K562 (cell line): Measurements from ENCODE around the gene SERAC1. TPM values are rescaled to one million over a fixed set of nuclear protein-coding genes. Genes with fewer than 3 reads are reported as not detected.

ENCODE experiments used
- BRD4 ChIP-seq: fragments of 200-600 bp; sonication (generic); IDR thresholded peaks from 2 replicates; pipeline ENCODE4 v1.6.1; 2017; ENCODE audit warnings: inconsistent platforms
- CXXC5 ChIP-seq: fragments of 250-450 bp; sonication (Bioruptor Pico); IDR thresholded peaks from 2 replicates; pipeline ENCODE4 v1.8.0; 2022; ENCODE audit warnings: inconsistent platforms, mild to moderate bottlenecking, moderate library complexity
- DEAF1 ChIP-seq: fragments of 450-650 bp; formaldehyde crosslinking; IDR thresholded peaks from 2 replicates; pipeline ENCODE4 v1.4.0; 2020; ENCODE audit warnings: mild to moderate bottlenecking, moderate library complexity
- FOSL1 ChIP-seq: fragments of 200-800 bp; sonication (Bioruptor generic); conservative IDR thresholded peaks from 2 replicates; pipeline ENCODE4 v1.6.1; 2016; ENCODE audit warnings: missing genetic modification characterization, missing compliant biosample characterization
- FOXM1 ChIP-seq, 2 experiments: fragments of 450-650 bp in 1 of 2; sonication (generic) in 1 of 2; formaldehyde crosslinking in 1 of 2; IDR thresholded peaks; 2 replicates each; pipeline versions ENCODE4 v1.6.1 to v1.9.0; 2017 to 2022; ENCODE audit warnings: low read depth in 2 of 2, mild to moderate bottlenecking in 2 of 2, missing genetic modification reagents in 1 of 2, moderate library complexity in 1 of 2
- HEY1 ChIP-seq: fragments of 250-450 bp; sonication (Bioruptor Pico); IDR thresholded peaks from 2 replicates; pipeline ENCODE4 v1.5.0; 2020; ENCODE audit warnings: mild to moderate bottlenecking, moderate library complexity, borderline replicate concordance
- HMGN3 ChIP-seq: IDR thresholded peaks from 2 replicates; pipeline ENCODE4 v1.6.1; 2011; ENCODE audit warnings: borderline replicate concordance, low read depth, mild to moderate bottlenecking, mixed read lengths, low read length; ENCODE audit not compliant: insufficient read length; ENCODE audit errors: extremely low read depth
- HNRNPK ChIP-seq: fragments of 200-400 bp; formaldehyde crosslinking; IDR thresholded peaks from one replicate; pipeline ENCODE4 v1.6.1; 2018; ENCODE audit warnings: mild to moderate bottlenecking, low read depth, low read length; ENCODE audit not compliant: poor library complexity, severe bottlenecking
- KAT2B ChIP-seq: IDR thresholded peaks from one replicate; pipeline ENCODE4 v1.6.1; 2012; ENCODE audit warnings: low read depth, mild to moderate bottlenecking, control low read depth, inconsistent platforms, low read length, moderate library complexity
- MYBL2 ChIP-seq, 2 experiments: fragments of 450-650 bp in 1 of 2; sonication (generic) in 1 of 2; formaldehyde crosslinking in 1 of 2; IDR thresholded peaks; 2 replicates each; pipeline versions ENCODE4 v1.6.1 to v1.8.1; 2017 to 2022; ENCODE audit warnings: borderline replicate concordance in 1 of 2, inconsistent platforms in 1 of 2, low read depth in 1 of 2, mild to moderate bottlenecking in 1 of 2, missing genetic modification reagents in 1 of 2, moderate library complexity in 1 of 2
- MYNN ChIP-seq, 2 experiments: sonication (generic); formaldehyde crosslinking in 1 of 2; IDR thresholded peaks; 2 replicates each; pipeline versions ENCODE4 v1.5.0 to v1.6.1; 2016 to 2020; ENCODE audit warnings: antibody characterized with exemption in 1 of 2, missing genetic modification reagents in 1 of 2
- POLR2AphosphoS2 ChIP-seq: IDR thresholded peaks from 2 replicates; pipeline ENCODE4 v1.6.1; 2012; ENCODE audit warnings: low read length, improper control_type of control experiment
- TFAP4 ChIP-seq: sonication (generic); formaldehyde crosslinking; IDR thresholded peaks from 2 replicates; pipeline ENCODE4 v1.8.0; 2022; ENCODE audit warnings: missing genetic modification reagents, mild to moderate bottlenecking, moderate library complexity, borderline replicate concordance
- USF2 ChIP-seq: sonication (generic); formaldehyde crosslinking; IDR thresholded peaks from 2 replicates; pipeline ENCODE4 v1.5.0; 2020; ENCODE audit warnings: missing genetic modification reagents
- ZNF184 ChIP-seq: sonication (generic); formaldehyde crosslinking; IDR thresholded peaks from 2 replicates; pipeline ENCODE4 v1.5.0; 2020; ENCODE audit warnings: missing genetic modification reagents
- ZNF3 ChIP-seq: fragments of 250-450 bp; sonication (Bioruptor Pico); IDR thresholded peaks from 2 replicates; pipeline ENCODE4 v1.5.0; 2021; ENCODE audit warnings: mild to moderate bottlenecking, moderate library complexity
- ZNF586 ChIP-seq: fragments of 450-650 bp; formaldehyde crosslinking; conservative IDR thresholded peaks from 2 replicates; pipeline ENCODE4 v1.4.0; 2020; ENCODE audit warnings: mild to moderate bottlenecking, moderate library complexity
- ZNF766 ChIP-seq: fragments of 200-800 bp; sonication (Bioruptor generic); conservative IDR thresholded peaks from 2 replicates; pipeline ENCODE4 v1.6.1; 2016; ENCODE audit warnings: missing genetic modification characterization, missing compliant biosample characterization
- polyA plus RNA-seq, 8 experiments: library from polyadenylated mRNA; depleted of rRNA in 4 of 8; stranded (reverse) in 5 of 8; unstranded in 3 of 8; fragments of >200 nt; fragmentation: Nextera tagmentation in 2 of 8; fragmentation: Illumina TruSeq in 1 of 8; extraction: Ambion mirVana in 2 of 8; extraction: Trizol in 1 of 8; gene quantifications; 2 replicates each; pipeline versions ENCODE4 v1.2.1 to v1.2.3, GENCODE V29; 2011 to 2014; ENCODE audit warnings: inconsistent platforms in 1 of 8, missing spikeins in 1 of 8
- total RNA-seq, 7 experiments: library from RNA; depleted of rRNA in 6 of 7; stranded (reverse); fragments of >200 nt in 6 of 7; fragmentation: Illumina TruSeq in 2 of 7; extraction: Trizol in 2 of 7; gene quantifications; 2 replicates each; pipeline versions ENCODE4 v1.2.1 to v1.2.3, GENCODE V29; 2011 to 2021; ENCODE audit warnings: low replicate concordance in 1 of 7
- TF ChIP-seq, protein P1 (sequence below), 2 experiments: fragments of 450-650 bp; IDR thresholded peaks; 2 replicates each; pipeline ENCODE4 v1.6.1; 2016

Gene SERAC1
- total and polyA plus RNA-seq, 9 of the 15 experiments (the other 6 are each of a cell fraction or from before 2014, with no cell fraction given) = 1.8 to 6.2 (median 2.8) TPM

DNA sequence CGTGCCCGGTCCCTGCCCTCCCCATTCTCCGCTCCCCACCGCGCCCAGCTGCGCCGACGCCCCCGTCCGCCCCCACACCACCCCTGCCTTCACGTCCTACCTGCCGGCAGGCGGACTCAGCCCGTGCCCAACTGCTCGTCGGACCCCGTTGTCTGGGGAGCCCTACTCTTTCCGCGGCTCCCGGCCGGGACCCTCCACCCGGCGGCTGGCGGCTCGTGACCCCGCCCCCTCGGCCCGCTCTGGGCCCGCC is at the start of gene SERAC1 (continued):
- TF ChIP-seq MYNN (IDR thresholded peaks at IDR 0.05) = no peak
- no peak for TF ChIP-seq MYNN (CRISPR knock-in tag; IDR thresholded peaks at IDR 0.05)
- 0 out of 2 replicates have a peak, but pooled peaks have one; percentile 14 for TF ChIP-seq BRD4
- TF ChIP-seq FOXM1 (IDR thresholded peaks at IDR 0.05; ENCODE audit: low read depth) = no peak
- peak; percentile 75; the same call in 1 of the 2 replicates for TF ChIP-seq FOXM1 (CRISPR knock-in tag; IDR thresholded peaks at IDR 0.05; ENCODE audit: low read depth)
- no peak for TF ChIP-seq ZNF586 (CRISPR knock-in tag)
- 0 out of 2 replicates have a peak, but pooled peaks have one; percentile 12 for TF ChIP-seq ZNF766
- TF ChIP-seq DEAF1 (CRISPR knock-in tag) = no peak
- peak; percentile 20 for TF ChIP-seq HMGN3
- no peak for TF ChIP-seq ZNF184 (CRISPR knock-in tag)
- TF ChIP-seq HEY1 (CRISPR knock-in tag) = no peak
- no peak for TF ChIP-seq CXXC5 (CRISPR knock-in tag)
- TF ChIP-seq HNRNPK = peak; percentile 47
- TF ChIP-seq FOSL1 = no peak
- peak; percentile 49 for TF ChIP-seq USF2
- TF ChIP-seq ZNF3 = no peak
- TF ChIP-seq POLR2AphosphoS2 = no peak
- peak; percentile 11 for TF ChIP-seq KAT2B
- peak; percentile 14; the same call in 1 of the 2 replicates for TF ChIP-seq TFAP4
- no peak for TF ChIP-seq MYBL2 (IDR thresholded peaks at IDR 0.05; ENCODE audit: low read depth)
- no peak for TF ChIP-seq MYBL2 (CRISPR knock-in tag; IDR thresholded peaks at IDR 0.05; ENCODE audit: borderline replicate concordance)
- TF ChIP-seq, protein P1, sequence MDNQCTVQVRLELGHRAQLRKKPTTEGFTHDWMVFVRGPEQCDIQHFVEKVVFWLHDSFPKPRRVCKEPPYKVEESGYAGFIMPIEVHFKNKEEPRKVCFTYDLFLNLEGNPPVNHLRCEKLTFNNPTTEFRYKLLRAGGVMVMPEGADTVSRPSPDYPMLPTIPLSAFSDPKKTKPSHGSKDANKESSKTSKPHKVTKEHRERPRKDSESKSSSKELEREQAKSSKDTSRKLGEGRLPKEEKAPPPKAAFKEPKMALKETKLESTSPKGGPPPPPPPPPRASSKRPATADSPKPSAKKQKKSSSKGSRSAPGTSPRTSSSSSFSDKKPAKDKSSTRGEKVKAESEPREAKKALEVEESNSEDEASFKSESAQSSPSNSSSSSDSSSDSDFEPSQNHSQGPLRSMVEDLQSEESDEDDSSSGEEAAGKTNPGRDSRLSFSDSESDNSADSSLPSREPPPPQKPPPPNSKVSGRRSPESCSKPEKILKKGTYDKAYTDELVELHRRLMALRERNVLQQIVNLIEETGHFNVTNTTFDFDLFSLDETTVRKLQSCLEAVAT (IDR thresholded peaks at IDR 0.05) = no peak
